SK-N-SH (cell line): ENCODE results near the gene KCTD17. TPM values are rescaled to one million over a fixed set of nuclear protein-coding genes. Genes with fewer than 3 reads are reported as not detected.

Experiments used
- CTCF ChIA-PET: fragments of 300-600, 350-600 bp; formaldehyde crosslinking; extraction: SDS; loops from one replicate; lab custom pipeline; 2021; lab: Yijun Ruan, JAX
- POLR2A ChIA-PET: fragments of 350-600 bp; sonication (Branson Sonifier 250); formaldehyde crosslinking; extraction: SDS; loops from one replicate; lab custom pipeline; 2020; ENCODE audit warnings: antibody characterized with exemption, inconsistent platforms; lab: Yijun Ruan, JAX
- DNase-seq: peaks from one replicate; pipeline ENCODE4 v3.0.0; 2012
- H2AFZ ChIP-seq: fragments of 200-600 bp; sonication (generic); 2 replicates; pipeline ENCODE4 v1.8.1; 2016; ENCODE audit warnings: antibody characterized with exemption, mild to moderate bottlenecking, low read depth
- H3F3A ChIP-seq: fragments of 200-600 bp; sonication (generic); replicated peaks from 2 replicates; pipeline ENCODE3; 2016; ENCODE audit warnings: antibody characterized with exemption, mild to moderate bottlenecking; ENCODE audit not compliant: insufficient read depth
- H3K27ac ChIP-seq, 2 experiments: fragments of 200-500 bp in 1 of 2; fragments of 200-600 bp in 1 of 2; sonication (Bioruptor generic) in 1 of 2; sonication (generic), shearing (Covaris generic) in 1 of 2; 2 replicates each; pipeline versions ENCODE4 v1.5.1 to v1.6.1; 2014 to 2016; ENCODE audit warnings: low read depth in 2 of 2, inconsistent platforms in 1 of 2, low read length in 1 of 2, mild to moderate bottlenecking in 1 of 2, mixed read lengths in 1 of 2
- H3K27me3 ChIP-seq: fragments of 200-600 bp; sonication (generic), shearing (Covaris generic); 2 replicates; pipeline ENCODE4 v1.6.1; 2016; ENCODE audit warnings: mixed run types; ENCODE audit not compliant: insufficient read depth
- H3K36me3 ChIP-seq, 2 experiments: fragments of 200-500 bp in 1 of 2; fragments of 200-600 bp in 1 of 2; sonication (Bioruptor generic) in 1 of 2; sonication (generic) in 1 of 2; replicated peaks in 1 of 2; 2 replicates each; pipeline versions ENCODE3 to v1.5.1; 2014 to 2016; ENCODE audit warnings: low read length in 1 of 2, mild to moderate bottlenecking in 1 of 2; ENCODE audit not compliant: insufficient read depth in 2 of 2, control insufficient read depth in 1 of 2
- H3K4me1 ChIP-seq, 2 experiments: fragments of 200-500 bp in 1 of 2; fragments of 200-600 bp in 1 of 2; sonication (Bioruptor generic) in 1 of 2; sonication (generic), shearing (Covaris generic) in 1 of 2; 2 replicates each; pipeline versions ENCODE4 v1.5.1 to v1.6.1; 2014 to 2016; ENCODE audit warnings: low read depth in 1 of 2, low read length in 1 of 2, mixed run types in 1 of 2; ENCODE audit not compliant: insufficient read depth in 2 of 2, control insufficient read depth in 1 of 2
- H3K4me2 ChIP-seq: fragments of 200-600 bp; sonication (generic), shearing (Covaris generic); 2 replicates; pipeline ENCODE4 v1.6.1; 2017; ENCODE audit warnings: mixed run types
- H3K4me3 ChIP-seq, 2 experiments: fragments of 200-500 bp in 1 of 2; fragments of 200-600 bp in 1 of 2; sonication (Bioruptor generic) in 1 of 2; sonication (generic), shearing (Covaris generic) in 1 of 2; 2 replicates each; pipeline versions ENCODE4 v1.5.1 to v1.8.1; 2014 to 2016; ENCODE audit warnings: low read depth in 2 of 2, inconsistent platforms in 1 of 2, low read length in 1 of 2, mild to moderate bottlenecking in 1 of 2, mixed read lengths in 1 of 2, moderate library complexity in 1 of 2
- H3K79me2 ChIP-seq: fragments of 200-600 bp; sonication (generic); 2 replicates; pipeline ENCODE4 v1.8.1; 2017; ENCODE audit warnings: mild to moderate bottlenecking; ENCODE audit not compliant: insufficient read depth
- H3K9ac ChIP-seq: fragments of 200-600 bp; sonication (generic); 2 replicates; pipeline ENCODE4 v1.6.1; 2017; ENCODE audit warnings: mixed run types
- H3K9me2 ChIP-seq: fragments of 200-600 bp; sonication (generic); 2 replicates; pipeline ENCODE4 v1.6.1; 2017; ENCODE audit warnings: mixed run types
- H3K9me3 ChIP-seq: fragments of 200-600 bp; sonication (generic); 2 replicates; pipeline ENCODE4 v1.6.1; 2017; ENCODE audit warnings: mixed run types, mild to moderate bottlenecking, moderate library complexity
- H4K20me1 ChIP-seq: fragments of 200-600 bp; sonication (generic); 2 replicates; pipeline ENCODE4 v1.6.1; 2017; ENCODE audit warnings: mild to moderate bottlenecking, mixed run types; ENCODE audit not compliant: insufficient read depth
- CHD2 ChIP-seq: fragments of 150-350 bp; IDR thresholded peaks from 2 replicates; pipeline ENCODE4 v1.6.1; 2018; ENCODE audit warnings: low read length; ENCODE audit not compliant: partially characterized antibody
- EP300 ChIP-seq, 2 experiments: IDR thresholded peaks; 2 replicates each; pipeline versions ENCODE4 v1.4.0 to v1.6.1; 2012; ENCODE audit warnings: borderline replicate concordance in 1 of 2, low read depth in 1 of 2, low read length in 1 of 2
- EZH2phosphoT487 ChIP-seq: fragments of 200-600 bp; sonication (generic); IDR thresholded peaks from 2 replicates; pipeline ENCODE4 v1.6.1; 2017; ENCODE audit warnings: low read depth, mixed run types, mild to moderate bottlenecking, antibody characterized with exemption, moderate library complexity, borderline replicate concordance
- FOSL2 ChIP-seq: IDR thresholded peaks from 2 replicates; pipeline ENCODE4 v1.4.0; 2012; ENCODE audit warnings: low read depth, mild to moderate bottlenecking, moderate library complexity, borderline replicate concordance
- FOXJ3 ChIP-seq: sonication (generic); formaldehyde crosslinking; IDR thresholded peaks from 2 replicates; pipeline ENCODE4 v1.5.1; 2020; ENCODE audit warnings: mild to moderate bottlenecking, missing genetic modification reagents
- FOXM1 ChIP-seq: IDR thresholded peaks from 2 replicates; pipeline ENCODE4 v1.4.0; 2012; ENCODE audit warnings: low read depth, mild to moderate bottlenecking
- GABPA ChIP-seq: IDR thresholded peaks from 2 replicates; pipeline ENCODE4 v1.4.0; 2012; ENCODE audit warnings: low read depth, mild to moderate bottlenecking
- JUND ChIP-seq: IDR thresholded peaks from 2 replicates; pipeline ENCODE4 v1.4.0; 2012
- MXI1 ChIP-seq: IDR thresholded peaks from 2 replicates; pipeline ENCODE4 v1.6.1; 2012; ENCODE audit warnings: mild to moderate bottlenecking, low read depth, low read length, improper control_type of control experiment
- NFIC ChIP-seq: IDR thresholded peaks from 2 replicates; pipeline ENCODE4 v1.4.0; 2012; ENCODE audit warnings: borderline replicate concordance
- NRF1 ChIP-seq: IDR thresholded peaks from 2 replicates; pipeline ENCODE4 v1.6.1; 2012; ENCODE audit warnings: low read depth, mild to moderate bottlenecking, low read length
- POLR2AphosphoS5 ChIP-seq: IDR thresholded peaks from 2 replicates; pipeline ENCODE4 v1.6.1; 2012; ENCODE audit warnings: low read depth, low read length
- RAD21 ChIP-seq: IDR thresholded peaks from 2 replicates; pipeline ENCODE4 v1.6.1; 2012; ENCODE audit warnings: mild to moderate bottlenecking, low read length
- RCOR1 ChIP-seq: fragments of 150-350 bp; IDR thresholded peaks from 2 replicates; pipeline ENCODE4 v1.6.1; 2017; ENCODE audit warnings: antibody characterized with exemption, low read length
- SIN3A ChIP-seq: IDR thresholded peaks from 2 replicates; pipeline ENCODE4 v1.6.1; 2012; ENCODE audit warnings: low read depth, mild to moderate bottlenecking, low read length, moderate library complexity, borderline replicate concordance
- SMC3 ChIP-seq: IDR thresholded peaks from 2 replicates; pipeline ENCODE4 v1.6.1; 2012; ENCODE audit warnings: low read depth, low read length, improper control_type of control experiment
- TAF1 ChIP-seq: IDR thresholded peaks from 2 replicates; pipeline ENCODE4 v1.6.1; 2012; ENCODE audit warnings: low read depth, mild to moderate bottlenecking, low read length, moderate library complexity, borderline replicate concordance
- TCF12 ChIP-seq: IDR thresholded peaks from 2 replicates; pipeline ENCODE4 v1.4.0; 2012
- TEAD4 ChIP-seq: IDR thresholded peaks from 2 replicates; pipeline ENCODE4 v1.4.0; 2012; ENCODE audit warnings: mild to moderate bottlenecking, borderline replicate concordance; ENCODE audit not compliant: insufficient read depth
- YY1 ChIP-seq: IDR thresholded peaks from 2 replicates; pipeline ENCODE4 v1.4.0; 2012; ENCODE audit warnings: low read depth, mild to moderate bottlenecking
- WGBS: methylation state at CpG from one replicate; pipeline ENCODE4 v1.1.6; 2017; ENCODE audit warnings: low lambda C conversion rate; 5-methylcytosine and 5-hydroxymethylcytosine counted together
- polyA plus RNA-seq, 3 experiments: library from polyadenylated mRNA; depleted of rRNA; stranded (reverse); fragments of >200 nt; gene quantifications; 2 replicates each; pipeline ENCODE4 v1.2.3, GENCODE V29; 2012
- TF ChIP-seq, protein P1 (sequence below): IDR thresholded peaks from 2 replicates; pipeline ENCODE4 v1.4.0; 2012; ENCODE audit warnings: low read depth
- TF ChIP-seq, protein P2 (sequence below): IDR thresholded peaks from 2 replicates; pipeline ENCODE4 v1.4.0; 2012; ENCODE audit warnings: low read depth, borderline replicate concordance
- TF ChIP-seq, protein P3 (sequence below): IDR thresholded peaks from 2 replicates; pipeline ENCODE4 v1.6.1; 2012; ENCODE audit warnings: mild to moderate bottlenecking, low read depth, low read length, moderate library complexity

Gene KCTD17
- polyA plus RNA-seq, 1 of the 3 experiments (the other 2 are of a cell fraction) = 57.8 TPM

DNA sequence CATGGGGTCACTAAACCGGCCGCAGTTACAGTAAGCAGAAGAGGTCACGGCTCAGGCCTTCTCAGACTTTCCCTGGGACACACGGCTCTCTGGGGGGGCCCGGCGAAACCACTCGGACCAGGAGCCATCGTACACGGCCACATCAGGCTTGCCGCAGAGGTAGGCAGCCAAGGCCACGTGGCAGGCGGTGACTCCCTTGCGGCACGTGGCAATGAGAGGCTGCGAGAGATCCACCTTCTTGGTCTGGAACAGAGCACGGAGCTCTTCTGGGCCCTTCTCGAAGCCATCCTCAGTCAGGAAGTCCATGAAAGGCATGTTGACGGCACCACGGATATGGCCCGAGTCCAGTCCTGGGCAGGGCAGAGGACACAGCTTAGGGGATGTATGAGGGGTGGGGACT is 40.6 kb upstream of the KCTD17 start (continued):
- TF ChIP-seq EP300 (IDR thresholded peaks at IDR 0.05; ENCODE audit: borderline replicate concordance in 1 of 2, low read depth in 1 of 2, low read length in 1 of 2) (no peak), FOXJ3 (CRISPR knock-in tag) (no peak), NRF1 (no peak), YY1 (no peak), JUND (no peak), NFIC (no peak)
- TF ChIP-seq, protein P1, sequence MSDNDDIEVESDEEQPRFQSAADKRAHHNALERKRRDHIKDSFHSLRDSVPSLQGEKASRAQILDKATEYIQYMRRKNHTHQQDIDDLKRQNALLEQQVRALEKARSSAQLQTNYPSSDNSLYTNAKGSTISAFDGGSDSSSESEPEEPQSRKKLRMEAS = no peak
- TF ChIP-seq, protein P2, sequence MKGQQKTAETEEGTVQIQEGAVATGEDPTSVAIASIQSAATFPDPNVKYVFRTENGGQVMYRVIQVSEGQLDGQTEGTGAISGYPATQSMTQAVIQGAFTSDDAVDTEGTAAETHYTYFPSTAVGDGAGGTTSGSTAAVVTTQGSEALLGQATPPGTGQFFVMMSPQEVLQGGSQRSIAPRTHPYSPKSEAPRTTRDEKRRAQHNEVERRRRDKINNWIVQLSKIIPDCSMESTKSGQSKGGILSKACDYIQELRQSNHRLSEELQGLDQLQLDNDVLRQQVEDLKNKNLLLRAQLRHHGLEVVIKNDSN = no peak
- TF ChIP-seq, protein P3, sequence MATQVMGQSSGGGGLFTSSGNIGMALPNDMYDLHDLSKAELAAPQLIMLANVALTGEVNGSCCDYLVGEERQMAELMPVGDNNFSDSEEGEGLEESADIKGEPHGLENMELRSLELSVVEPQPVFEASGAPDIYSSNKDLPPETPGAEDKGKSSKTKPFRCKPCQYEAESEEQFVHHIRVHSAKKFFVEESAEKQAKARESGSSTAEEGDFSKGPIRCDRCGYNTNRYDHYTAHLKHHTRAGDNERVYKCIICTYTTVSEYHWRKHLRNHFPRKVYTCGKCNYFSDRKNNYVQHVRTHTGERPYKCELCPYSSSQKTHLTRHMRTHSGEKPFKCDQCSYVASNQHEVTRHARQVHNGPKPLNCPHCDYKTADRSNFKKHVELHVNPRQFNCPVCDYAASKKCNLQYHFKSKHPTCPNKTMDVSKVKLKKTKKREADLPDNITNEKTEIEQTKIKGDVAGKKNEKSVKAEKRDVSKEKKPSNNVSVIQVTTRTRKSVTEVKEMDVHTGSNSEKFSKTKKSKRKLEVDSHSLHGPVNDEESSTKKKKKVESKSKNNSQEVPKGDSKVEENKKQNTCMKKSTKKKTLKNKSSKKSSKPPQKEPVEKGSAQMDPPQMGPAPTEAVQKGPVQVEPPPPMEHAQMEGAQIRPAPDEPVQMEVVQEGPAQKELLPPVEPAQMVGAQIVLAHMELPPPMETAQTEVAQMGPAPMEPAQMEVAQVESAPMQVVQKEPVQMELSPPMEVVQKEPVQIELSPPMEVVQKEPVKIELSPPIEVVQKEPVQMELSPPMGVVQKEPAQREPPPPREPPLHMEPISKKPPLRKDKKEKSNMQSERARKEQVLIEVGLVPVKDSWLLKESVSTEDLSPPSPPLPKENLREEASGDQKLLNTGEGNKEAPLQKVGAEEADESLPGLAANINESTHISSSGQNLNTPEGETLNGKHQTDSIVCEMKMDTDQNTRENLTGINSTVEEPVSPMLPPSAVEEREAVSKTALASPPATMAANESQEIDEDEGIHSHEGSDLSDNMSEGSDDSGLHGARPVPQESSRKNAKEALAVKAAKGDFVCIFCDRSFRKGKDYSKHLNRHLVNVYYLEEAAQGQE = no peak

DNA sequence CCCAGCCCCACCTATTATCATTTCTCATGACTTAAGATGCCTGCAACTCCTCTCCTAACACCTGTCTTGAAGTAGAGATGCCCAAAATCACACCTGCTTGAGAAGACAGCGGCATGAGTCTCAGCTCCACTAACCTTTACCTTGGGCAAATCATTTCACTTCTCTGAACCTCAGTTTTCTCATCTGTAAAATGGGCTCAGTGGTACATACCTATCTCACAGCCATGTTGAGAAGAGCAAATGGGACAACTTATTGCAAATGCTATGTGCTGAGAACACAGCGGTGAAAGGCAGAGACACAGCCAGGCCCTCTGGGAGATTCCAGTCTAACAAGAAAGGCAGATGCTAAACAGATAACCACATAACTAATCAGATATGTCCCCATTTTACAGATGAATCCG is 40.1 kb upstream of the KCTD17 start:
- 92% methylated on average over 3 of the region's 3 CpGs for WGBS
- Histone ChIP-seq H3K79me2 (no peaks in the 10 kb centered on the region), H3K27ac (no peak overlapping the region), H3K4me1 (no peaks in the 10 kb centered on the region), H3F3A (no peaks in the 10 kb centered on the region), H4K20me1 (no peaks in the 10 kb centered on the region), H3K36me3 (peaks cover 2% of the 10 kb centered on the region in 2 experiments), H3K4me3 (no peak overlapping the region), H2AFZ (no peak overlapping the region), H3K27me3 (peaks cover 5% of the 10 kb centered on the region; the same call in 1 of the 2 replicates), H3K9ac (no peak overlapping the region), H3K9me3 (no peaks in the 10 kb centered on the region), H3K9me2 (no peaks in the 10 kb centered on the region), H3K4me2 (no peak overlapping the region)
- DNase-seq = no peak
- TF ChIP-seq RAD21 (no peak), FOXM1 (no peak), FOSL2 (no peak), POLR2AphosphoS5 (no peak), CHD2 (no peak), YY1 (no peak), TCF12 (no peak), TEAD4 (no peak), SMC3 (no peak), GABPA (no peak), SIN3A (no peak), TAF1 (no peak), NRF1 (no peak), JUND (no peak), MXI1 (no peak), NFIC (no peak), EP300 (IDR thresholded peaks at IDR 0.05; ENCODE audit: borderline replicate concordance in 1 of 2, low read depth in 1 of 2, low read length in 1 of 2) (no peak), EZH2phosphoT487 (no peak), RCOR1 (no peak)
- TF ChIP-seq, protein P2 = no peak
- POLR2A ChIA-PET = no interaction called here
- CTCF ChIA-PET = interaction anchor here (1.1 to 1.4 kb wide), 2 partner anchors 13 to 34 kb away, joined by 3 to 4 read pairs; no protein-coding TSS in a partner anchor
